OCI-LY7 (cell line): Measurements from ENCODE around the gene SERTM1.

Source experiments
- EZH2phosphoT487 ChIP-seq: fragments of 200-600 bp; sonication (generic); IDR thresholded peaks from 2 replicates; pipeline ENCODE4 v1.6.1; 2018; ENCODE audit warnings: low read depth, borderline replicate concordance, mild to moderate bottlenecking, mixed run types, antibody characterized with exemption, low read length, moderate library complexity, mixed read lengths
- TF ChIP-seq, protein P1 (sequence below): fragments of 200-600 bp; sonication (generic); conservative IDR thresholded peaks from 2 replicates; pipeline ENCODE4 v1.5.1; 2014; ENCODE audit warnings: mild to moderate bottlenecking, antibody characterized with exemption, low read length, moderate library complexity, mixed read lengths

DNA sequence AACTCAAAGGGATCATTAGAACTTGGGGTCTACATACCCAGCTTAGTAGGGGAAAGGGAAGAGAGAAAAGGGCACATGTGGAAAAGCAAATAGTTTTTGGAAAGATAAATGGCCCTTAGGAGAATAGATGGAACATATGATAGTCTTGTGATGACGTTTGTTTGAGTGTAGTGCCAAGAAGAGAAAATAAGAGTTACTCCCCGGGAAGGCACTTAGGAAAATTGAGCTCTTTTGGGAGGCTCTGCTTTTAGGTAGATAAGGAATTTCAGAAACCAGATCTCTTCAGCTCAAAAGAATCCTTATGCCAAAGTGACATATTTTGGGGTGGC is 44.8 kb upstream of the SERTM1 start:
- TF ChIP-seq, protein P1, sequence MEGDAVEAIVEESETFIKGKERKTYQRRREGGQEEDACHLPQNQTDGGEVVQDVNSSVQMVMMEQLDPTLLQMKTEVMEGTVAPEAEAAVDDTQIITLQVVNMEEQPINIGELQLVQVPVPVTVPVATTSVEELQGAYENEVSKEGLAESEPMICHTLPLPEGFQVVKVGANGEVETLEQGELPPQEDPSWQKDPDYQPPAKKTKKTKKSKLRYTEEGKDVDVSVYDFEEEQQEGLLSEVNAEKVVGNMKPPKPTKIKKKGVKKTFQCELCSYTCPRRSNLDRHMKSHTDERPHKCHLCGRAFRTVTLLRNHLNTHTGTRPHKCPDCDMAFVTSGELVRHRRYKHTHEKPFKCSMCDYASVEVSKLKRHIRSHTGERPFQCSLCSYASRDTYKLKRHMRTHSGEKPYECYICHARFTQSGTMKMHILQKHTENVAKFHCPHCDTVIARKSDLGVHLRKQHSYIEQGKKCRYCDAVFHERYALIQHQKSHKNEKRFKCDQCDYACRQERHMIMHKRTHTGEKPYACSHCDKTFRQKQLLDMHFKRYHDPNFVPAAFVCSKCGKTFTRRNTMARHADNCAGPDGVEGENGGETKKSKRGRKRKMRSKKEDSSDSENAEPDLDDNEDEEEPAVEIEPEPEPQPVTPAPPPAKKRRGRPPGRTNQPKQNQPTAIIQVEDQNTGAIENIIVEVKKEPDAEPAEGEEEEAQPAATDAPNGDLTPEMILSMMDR = no peak
- no peak for TF ChIP-seq EZH2phosphoT487
